NCI-H1417 (cell line): ENCODE results near the gene DOC2A.
A peak's percentile ranks its signal among the peaks of the same experiment; 100 is the strongest.
"Not testable (repeated sequence)": the region's sequence is repeated elsewhere in the genome, so short reads cannot be mapped to it uniquely, and the experiment has no call there.

Experiments used
- DNase-seq, 3 experiments: peaks; one replicate each; lab custom pipeline; 2025; lab: John Stamatoyannopoulos, UW

The DOC2A gene

GRCh38 chr16:29973384-29974246, 37.2 kb downstream of the DOC2A start, which contains the start of gene TAOK2:
Gene TAOK2 (plus strand): TSS chr16:29973868. CDS start chr16:29977773, 3,905 bp downstream.
- DNase-seq = peak; percentile 94 to 99 (median 98)

- DNase-seq = no peak
Measured at GRCh38 chr16:29972992-29973383, 37.8 kb downstream of the DOC2A start.

- no peak for DNase-seq
Measured at GRCh38 chr16:29972500-29972899, 38.3 kb downstream of the DOC2A start.

- DNase-seq = no peak
Measured at GRCh38 chr16:29971304-29971703, 39.5 kb downstream of the DOC2A start.

GRCh38 chr16:29968205-29968604, 42.6 kb downstream of the DOC2A start:
- no peak for DNase-seq

- DNase-seq = no peak
Measured at GRCh38 chr16:29963021-29963743, 47.6 kb downstream of the DOC2A start.

- DNase-seq = peak in 1 of 3 experiments; percentile 42
Measured at GRCh38 chr16:29962344-29962994, 48.4 kb downstream of the DOC2A start.

- DNase-seq = peak; percentile 85 to 94 (median 93)
Measured at GRCh38 chr16:29961479-29962343, 49.1 kb downstream of the DOC2A start, which contains the start of gene TMEM219. Gene TMEM219 (plus strand): TSS chr16:29962079. CDS start chr16:29963144, 1,065 bp downstream.

- DNase-seq = no peak
Measured at GRCh38 chr16:29961127-29961478, 49.7 kb downstream of the DOC2A start.

GRCh38 chr16:29959821-29960220, 51.0 kb downstream of the DOC2A start:
- not testable (repeated sequence) for DNase-seq

GRCh38 chr16:29959293-29959692, 51.5 kb downstream of the DOC2A start:
- no peak for DNase-seq

- no peak for DNase-seq
Measured at GRCh38 chr16:29958756-29959155, 52.1 kb downstream of the DOC2A start.
